ENCODE data around the gene HOXD1.

HOXD1 gene

DNA sequence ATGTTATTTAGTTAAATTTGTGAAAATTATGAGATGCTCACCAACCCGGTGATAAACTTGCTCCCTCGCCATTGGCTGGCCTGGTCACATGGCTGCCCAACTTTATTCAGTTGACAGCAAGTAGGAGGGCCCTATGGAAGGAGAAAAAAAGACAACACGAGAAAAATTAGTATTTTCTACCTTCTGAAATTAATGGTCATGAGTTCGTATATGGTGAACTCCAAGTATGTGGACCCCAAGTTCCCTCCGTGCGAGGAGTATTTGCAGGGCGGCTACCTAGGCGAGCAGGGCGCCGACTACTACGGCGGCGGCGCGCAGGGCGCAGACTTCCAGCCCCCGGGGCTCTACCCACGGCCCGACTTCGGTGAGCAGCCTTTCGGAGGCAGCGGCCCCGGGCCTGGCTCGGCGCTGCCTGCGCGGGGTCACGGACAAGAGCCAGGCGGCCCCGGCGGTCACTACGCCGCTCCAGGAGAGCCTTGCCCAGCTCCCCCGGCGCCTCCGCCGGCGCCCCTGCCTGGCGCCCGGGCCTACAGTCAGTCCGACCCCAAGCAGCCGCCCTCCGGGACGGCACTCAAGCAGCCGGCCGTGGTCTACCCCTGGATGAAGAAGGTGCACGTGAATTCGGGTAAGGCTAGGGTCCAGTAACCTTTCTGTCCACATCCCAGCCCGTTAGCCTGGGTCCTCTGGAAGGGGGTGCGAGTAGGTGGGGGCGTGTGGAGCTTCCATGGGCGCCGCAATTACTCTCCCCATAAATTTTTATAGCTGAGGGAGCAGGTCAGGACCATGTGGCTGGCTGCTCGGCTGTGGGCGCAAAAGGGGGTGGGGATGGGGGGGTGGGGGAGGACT, 36.8 kb upstream of the HOXD1 start, which contains the start of gene HOXD4:
Gene HOXD4 (plus strand): TSS at position 109 of the 846 bp plus-strand sequence. CDS start 84 bp downstream, at position 193.
- no peak for DNase-seq
- in situ Hi-C loops (cut with MboI; ENCODE audit: low pct_unique_long_range_greater_than_20kb, low sequenced_read_pairs) = no loop called here

DNA sequence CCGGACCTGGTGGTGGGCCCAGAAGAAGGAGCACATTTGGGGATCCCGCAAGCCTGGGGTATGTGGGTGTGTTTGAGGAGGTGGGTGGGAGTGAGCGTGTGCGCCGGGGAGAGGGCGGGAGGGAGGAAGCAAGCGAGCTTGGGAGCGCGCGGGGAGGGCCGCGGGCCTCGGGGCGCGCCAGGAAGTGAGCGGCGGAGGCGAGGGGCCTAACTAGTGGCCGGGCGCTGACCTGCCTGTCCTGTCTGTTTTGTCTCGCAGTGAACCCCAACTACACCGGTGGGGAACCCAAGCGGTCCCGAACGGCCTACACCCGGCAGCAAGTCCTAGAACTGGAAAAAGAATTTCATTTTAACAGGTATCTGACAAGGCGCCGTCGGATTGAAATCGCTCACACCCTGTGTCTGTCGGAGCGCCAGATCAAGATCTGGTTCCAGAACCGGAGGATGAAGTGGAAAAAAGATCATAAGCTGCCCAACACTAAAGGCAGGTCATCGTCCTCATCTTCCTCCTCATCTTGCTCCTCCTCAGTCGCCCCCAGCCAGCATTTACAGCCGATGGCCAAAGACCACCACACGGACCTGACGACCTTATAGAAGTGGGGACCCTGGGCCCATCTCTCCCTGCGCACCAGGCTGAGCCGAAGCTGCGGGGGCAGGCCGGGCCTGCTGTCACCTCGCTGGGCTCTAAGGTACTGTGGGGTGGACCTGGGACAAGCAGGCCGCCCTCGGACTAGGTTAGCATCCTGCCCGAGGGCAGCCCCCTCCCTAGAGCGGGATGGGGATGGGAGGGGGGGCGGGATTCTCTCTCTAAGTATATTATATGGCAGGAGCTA, 35.9 kb upstream of the HOXD1 start:
- in situ Hi-C loops (cut with MboI; ENCODE audit: low pct_unique_long_range_greater_than_20kb, low sequenced_read_pairs) = no loop called here
- DNase-seq = no peak

DNA sequence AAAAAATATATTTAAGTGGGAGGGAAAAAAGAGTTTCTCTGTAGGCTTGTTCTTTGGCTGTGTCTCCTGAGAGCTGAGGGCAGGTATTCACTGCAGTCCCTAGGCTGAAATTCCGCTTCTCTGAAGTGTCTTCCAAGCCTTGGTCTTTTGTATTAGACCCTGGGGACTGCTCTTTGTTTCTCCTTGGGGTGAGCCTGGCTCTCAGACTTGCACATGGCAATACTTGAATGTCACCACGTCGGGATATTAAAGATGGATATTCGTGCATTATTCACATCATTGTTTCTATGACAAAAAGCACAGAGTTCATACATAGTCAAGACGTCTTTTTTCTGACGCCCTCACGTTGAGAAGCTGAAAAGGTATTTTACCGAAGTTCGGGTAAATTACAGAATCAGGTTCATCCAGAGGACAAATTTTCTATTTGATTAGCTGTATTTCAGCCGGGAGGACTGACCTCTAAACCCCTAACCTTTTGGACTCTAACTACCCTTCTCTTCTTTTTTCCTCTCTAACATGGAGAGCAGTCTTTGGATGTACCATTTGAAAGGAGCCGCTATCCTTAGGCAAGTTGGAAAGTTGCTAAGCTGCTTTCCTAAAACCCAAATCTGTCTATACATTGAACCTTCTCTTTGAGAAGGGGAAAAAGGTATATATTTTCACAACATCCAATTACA, 33.8 kb upstream of the HOXD1 start:
- in situ Hi-C loops (cut with MboI; ENCODE audit: low pct_unique_long_range_greater_than_20kb, low sequenced_read_pairs) = no loop called here
- no peak for DNase-seq

DNA sequence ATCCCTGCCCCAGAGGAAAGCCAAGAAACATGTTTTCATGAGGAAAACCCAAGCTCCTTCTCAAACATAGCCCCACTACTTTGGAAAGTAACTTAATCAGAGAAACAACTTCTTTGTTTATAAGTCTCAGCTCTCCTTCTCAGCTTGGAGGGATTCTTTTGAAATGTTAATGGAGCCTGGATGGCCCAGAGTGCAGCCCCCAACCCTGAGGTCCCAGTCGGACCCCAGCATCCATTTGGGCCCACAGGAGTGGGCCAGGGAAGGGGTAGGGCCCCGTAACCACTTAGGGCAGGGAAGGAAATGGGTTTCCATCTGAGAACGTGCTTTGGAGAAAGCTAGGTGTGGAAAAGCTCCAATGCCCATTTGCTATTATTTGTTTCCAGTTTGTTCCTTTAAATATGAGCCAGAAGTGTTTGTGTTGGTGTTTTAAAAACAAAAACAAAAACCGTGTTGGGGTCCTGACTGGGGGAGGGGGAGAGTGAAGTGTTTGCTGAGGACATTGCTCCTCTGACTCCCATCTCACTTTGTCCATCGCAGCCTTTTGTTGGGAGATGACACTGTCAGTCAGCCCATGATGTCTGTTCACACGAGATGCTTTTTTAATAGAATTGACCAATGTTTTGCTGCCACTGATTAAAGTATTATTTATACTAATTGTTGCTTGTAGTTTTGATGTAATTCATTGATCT, 33.0 kb upstream of the HOXD1 start:
- in situ Hi-C loops (cut with MboI; ENCODE audit: low pct_unique_long_range_greater_than_20kb, low sequenced_read_pairs) = no loop called here
- no peak for DNase-seq

DNA sequence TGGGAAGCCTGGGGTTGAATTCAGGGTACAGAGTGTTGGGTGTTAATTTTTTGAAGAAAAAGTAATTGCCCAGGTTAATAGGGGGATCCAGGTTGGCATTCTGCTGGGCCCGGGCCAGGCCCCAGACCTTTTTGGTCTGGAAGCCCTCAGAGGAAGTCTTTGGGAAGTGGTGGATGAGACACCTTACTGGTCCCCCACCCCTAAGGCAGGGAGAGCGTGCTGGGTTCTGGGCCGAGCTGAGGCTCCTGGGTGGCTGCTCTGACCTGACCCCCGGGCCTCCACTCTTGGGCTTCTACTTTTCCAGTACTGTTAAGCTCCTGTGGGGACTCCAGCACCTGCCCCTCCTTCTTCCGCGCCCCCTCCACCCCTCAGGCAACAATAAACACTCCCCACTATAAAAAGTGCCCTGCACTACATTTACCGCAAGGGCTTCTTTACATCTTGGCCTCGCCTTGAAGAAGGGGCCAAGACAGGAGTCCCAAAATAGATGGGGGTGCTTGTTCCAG, 32.1 kb upstream of the HOXD1 start:
- in situ Hi-C loops (cut with MboI; ENCODE audit: low pct_unique_long_range_greater_than_20kb, low sequenced_read_pairs) = no loop called here
- DNase-seq = no peak

DNA sequence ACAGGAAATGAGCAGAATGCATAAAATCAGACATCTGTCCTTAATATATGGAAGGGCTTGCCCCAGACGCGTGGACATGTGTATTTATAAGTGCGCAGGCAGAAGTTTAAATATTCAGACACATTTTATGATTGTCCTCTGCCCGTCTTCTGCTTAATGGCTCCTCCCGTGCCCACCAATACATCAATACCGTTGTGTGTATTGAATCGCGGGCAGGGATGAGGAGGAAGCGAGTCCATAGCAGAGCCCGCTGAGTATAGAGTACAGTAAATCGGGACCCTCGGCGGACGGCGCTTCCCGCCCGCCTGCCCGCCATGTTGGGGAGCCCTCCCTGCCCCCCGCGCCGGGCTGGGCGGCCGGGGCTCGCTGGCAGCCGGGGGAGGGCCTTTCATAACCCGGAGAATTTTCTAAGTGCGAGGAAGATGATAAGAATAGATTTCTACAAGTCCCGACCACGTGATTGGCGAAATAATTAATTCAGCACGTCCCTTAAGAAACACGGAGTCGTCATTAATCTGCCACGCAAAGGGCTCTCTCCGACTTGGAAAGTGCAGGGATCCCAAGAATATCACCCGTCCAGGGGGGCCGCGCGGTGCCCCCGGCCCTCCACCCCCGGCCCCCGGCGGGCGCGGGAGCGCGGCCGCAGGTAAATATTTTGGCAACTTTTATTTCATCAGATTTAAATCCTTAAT, 31.5 kb upstream of the HOXD1 start, which contains the start of gene HOXD3:
Gene HOXD3 (plus strand): TSS at position 501 of the 692 bp plus-strand sequence. CDS start 11,808 bp downstream, outside the sequence.
- in situ Hi-C loops (cut with MboI; ENCODE audit: low pct_unique_long_range_greater_than_20kb, low sequenced_read_pairs) = no loop called here
- DNase-seq = no peak

DNA sequence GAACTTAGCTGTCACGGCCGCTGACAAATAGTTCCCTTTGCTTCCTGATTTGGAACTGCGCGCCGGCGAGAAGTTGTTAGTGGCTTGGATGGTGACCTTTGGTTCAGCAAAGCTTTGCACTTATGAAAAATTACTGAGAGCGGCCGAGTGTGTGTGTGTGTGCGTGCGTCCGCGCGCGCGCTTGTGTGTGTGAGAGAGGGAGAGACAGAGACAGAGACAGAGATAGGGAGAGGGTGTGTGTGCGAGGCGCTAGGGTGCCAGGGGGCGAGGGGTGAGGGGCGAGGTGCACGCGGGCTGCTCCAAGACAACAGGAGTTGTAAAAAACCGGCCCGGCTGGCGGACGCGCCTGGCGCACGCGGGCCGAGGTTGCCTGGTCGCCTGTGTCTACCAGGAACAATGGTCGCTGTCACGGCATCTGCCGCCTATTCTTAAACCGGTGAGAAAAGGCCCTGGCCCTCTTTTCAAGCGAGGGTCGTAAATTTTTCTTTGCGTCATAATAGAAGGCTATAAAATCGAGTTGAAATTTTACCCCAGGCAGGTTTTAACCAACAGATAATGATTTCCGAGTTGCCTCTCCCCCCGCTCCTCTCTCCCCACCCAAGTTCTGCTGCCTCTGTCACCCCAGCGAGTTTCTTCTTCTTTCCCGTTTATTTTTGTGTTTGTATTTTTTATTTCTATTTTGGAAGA, 30.8 kb upstream of the HOXD1 start:
- in situ Hi-C loops (cut with MboI; ENCODE audit: low pct_unique_long_range_greater_than_20kb, low sequenced_read_pairs) = no loop called here
- DNase-seq = no peak

DNA sequence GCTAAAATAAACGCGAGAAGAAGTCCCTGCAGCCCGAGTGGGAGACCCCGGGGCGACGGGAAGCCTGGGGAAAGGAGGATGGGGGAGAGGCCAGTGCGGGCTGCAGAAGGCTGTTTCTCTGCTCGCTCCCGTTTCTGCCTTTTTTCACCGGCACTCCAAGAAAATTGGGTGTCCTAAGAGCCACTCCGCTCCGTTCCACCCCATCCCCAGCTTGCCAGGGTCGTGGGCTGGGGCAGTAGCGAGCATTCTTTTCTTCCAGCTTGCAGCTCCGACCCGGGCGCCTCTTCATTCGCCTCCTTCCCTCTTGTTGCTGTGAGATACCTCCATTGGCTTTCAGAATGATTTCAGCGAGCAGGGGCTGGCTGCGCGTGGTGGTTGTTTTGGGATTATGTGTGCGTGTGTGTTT, 30.3 kb upstream of the HOXD1 start:
- DNase-seq = no peak
- in situ Hi-C loops (cut with MboI; ENCODE audit: low pct_unique_long_range_greater_than_20kb, low sequenced_read_pairs) = no loop called here

DNA sequence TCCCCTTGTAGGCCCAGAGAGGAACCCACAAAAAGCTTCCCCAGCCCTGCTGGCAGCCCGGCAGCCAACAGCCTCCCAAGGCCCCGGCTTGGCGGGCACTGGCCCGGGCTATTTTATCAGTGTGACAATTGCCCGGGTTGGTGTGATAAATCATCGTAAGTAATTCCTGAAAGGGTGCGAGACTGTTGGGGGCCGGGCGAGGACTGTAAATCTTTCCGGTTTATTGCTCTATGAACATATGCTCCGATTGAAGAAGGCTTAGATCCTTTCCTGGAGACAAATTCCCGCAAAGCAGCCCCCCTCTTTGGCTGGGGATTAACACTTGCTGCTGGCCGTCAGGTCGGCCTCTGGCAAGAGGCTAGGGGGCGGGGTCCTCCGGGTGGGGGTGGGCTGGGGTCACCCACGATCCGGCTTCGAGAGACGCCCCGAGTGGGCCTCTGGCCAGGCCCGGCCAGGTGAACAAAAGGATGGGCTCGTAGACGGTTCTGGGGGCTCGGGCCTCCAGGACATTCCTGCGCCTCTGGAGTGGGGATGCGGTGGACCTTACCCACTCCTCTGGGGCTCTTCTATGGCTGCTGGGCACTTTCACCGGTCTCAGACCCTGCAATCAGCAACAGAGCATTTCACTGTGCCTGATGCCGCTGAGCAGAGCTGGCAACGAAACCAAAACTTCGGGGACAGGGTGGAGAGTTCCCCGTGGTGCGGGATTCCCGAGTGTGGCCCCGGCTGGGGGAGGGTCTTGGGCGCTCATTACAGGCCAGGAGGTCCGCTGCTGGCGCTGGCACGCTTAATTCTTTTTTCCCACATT, 29.4 kb upstream of the HOXD1 start:
- DNase-seq = no peak
- in situ Hi-C loops (cut with MboI; ENCODE audit: low pct_unique_long_range_greater_than_20kb, low sequenced_read_pairs) = no loop called here

DNA sequence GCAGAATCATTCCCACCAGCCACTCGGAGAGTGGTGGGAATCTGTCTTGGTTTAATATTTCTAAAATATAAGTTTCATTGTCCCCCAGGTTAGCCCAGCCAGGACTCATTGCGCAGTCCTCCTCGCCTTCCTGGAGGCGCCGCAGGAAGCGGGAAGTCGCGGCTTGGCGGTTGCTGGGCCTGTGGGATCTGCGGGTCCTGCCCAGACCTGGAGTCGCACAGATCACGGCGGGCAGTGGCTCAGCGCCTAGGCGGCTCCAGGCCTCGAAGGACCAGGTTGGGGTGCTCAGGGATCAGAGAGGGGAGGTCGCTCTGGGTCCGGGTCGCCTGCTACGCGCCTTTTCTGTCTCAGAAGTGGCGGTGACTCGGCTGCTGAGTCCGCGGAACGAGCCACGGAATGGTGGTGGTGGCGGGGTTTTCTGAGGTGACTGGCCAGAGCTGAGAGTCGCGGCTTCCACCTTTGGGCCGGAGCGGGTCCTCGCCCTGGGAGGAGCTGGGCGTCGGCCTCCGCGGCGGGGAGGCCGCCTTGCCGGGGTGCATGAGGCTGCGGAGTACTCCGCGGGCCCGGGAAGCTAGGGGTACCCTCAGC, 28.7 kb upstream of the HOXD1 start:
- DNase-seq = no peak

DNA sequence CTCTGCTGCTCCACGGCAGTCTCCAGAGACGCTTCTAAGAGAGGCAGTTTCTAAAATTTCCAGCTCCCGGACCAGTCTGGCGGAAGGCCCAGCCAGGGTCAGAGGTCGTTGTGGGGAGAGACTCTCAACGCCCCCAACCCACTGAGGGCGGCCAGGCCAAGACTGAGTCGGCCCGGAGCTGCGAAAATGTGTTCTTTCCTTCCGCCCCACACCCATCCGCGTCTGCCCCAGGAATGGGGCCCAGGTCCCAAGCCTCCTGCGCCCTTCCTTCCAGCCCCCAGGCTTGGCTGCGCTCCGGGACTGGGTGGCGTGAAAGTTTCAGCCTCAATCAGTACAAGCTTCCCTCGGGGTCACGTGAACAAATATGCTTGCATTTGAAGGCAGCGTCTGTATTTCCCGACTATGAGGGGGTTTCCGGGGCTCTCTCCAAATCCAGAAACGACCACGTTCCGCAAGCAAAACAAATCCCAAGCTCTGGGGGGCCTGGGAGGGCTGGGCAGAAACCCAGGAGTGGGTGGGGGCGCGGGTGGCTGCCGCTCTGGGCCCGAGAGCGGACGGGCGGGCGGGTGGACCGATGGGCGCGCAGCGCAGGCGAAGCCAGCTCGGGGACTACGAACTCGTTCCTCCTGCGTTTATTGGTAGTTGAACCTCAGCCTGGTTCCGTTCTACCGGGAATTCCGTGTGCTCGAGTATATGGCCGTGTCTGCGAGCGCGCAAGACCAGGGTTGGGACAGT, 28.1 kb upstream of the HOXD1 start:
- in situ Hi-C loops (cut with MboI; ENCODE audit: low pct_unique_long_range_greater_than_20kb, low sequenced_read_pairs) = no loop called here

More for the DNA sequence above, 28.7 kb upstream of the HOXD1 start:
- in situ Hi-C loops (cut with MboI; ENCODE audit: low pct_unique_long_range_greater_than_20kb, low sequenced_read_pairs) = no loop called here

DNA sequence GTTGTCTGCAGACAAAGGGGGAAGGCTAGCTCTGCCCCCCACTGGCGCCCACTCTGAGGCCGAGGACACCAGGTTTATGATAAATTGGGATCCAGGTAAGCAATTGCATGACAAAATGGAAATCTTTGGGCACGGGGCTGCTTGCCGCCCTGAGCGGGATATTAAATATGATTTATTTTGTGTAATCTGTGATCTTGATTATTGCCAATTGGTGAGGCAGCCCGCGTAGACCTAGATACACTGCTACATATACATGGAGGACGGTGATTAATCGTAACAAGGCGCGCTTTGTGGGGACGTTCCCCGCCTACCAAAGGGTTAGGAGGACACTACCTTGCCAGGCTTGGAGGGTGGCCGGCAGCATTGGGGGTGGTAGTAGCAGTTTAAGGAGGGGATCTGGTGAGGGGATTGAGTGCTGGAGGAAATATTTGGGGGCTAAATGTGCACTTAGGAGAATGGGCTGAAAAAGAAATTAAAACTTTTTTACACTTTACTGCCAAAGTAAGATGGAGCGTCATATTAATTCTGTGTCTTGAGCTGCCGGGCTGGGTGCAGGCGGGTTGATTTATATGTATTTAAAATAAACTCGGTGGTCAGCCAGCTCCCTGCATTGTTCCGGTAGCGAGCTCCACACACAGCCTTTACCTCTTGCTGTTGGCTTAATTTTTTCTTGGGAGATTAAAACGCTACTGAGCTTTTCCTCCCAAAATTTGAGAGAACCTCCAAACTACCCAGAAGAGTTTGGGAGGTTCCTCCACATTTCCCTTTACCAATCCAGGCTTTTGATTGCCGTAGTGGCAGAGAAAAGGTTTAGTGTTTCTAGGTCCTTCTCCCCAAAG, 27.3 kb upstream of the HOXD1 start:
- in situ Hi-C loops (cut with MboI; ENCODE audit: low pct_unique_long_range_greater_than_20kb, low sequenced_read_pairs) = no loop called here
- DNase-seq = no peak

More for the DNA sequence above, 28.1 kb upstream of the HOXD1 start:
- DNase-seq = no peak

DNA sequence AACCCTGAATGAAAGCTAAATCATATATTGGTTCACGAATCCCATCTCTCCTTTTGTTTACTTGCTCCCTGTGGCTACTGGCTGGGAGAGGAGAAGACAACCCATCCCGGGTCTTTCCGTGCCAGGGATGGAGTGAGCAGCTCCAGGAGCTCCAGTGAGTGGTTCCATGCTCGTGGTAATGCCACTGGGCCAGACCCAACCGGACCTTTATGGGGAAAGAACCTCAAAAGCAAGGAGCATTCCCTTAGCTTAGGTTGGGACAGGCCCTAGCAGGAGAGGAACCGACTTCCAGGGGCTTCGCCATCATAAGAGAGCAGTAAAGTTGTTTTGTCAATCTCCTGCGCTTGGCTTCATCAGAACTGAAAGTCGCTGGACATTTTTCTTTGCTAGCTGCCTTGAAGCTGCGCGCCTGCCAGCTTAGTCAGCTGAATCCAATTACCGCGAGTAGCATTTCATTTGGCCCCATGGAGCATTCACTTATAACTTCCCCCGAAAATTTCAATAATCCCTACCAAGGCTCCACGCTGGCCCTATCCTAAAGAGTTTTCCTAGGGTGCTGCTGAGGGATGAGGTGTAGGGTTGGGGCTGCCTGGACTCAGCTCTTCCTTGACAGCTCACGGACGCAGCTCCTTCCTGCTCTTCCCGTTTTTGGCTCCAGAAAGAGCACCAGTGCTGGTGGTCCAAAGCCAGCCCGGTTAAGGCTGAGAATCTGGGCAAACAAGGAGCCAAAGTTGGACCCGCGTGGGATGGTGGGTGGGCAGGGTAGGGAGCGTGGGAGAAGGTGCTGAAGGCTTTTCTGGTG, 26.4 kb upstream of the HOXD1 start:
- in situ Hi-C loops (cut with MboI; ENCODE audit: low pct_unique_long_range_greater_than_20kb, low sequenced_read_pairs) = no loop called here
- no peak for DNase-seq

DNA sequence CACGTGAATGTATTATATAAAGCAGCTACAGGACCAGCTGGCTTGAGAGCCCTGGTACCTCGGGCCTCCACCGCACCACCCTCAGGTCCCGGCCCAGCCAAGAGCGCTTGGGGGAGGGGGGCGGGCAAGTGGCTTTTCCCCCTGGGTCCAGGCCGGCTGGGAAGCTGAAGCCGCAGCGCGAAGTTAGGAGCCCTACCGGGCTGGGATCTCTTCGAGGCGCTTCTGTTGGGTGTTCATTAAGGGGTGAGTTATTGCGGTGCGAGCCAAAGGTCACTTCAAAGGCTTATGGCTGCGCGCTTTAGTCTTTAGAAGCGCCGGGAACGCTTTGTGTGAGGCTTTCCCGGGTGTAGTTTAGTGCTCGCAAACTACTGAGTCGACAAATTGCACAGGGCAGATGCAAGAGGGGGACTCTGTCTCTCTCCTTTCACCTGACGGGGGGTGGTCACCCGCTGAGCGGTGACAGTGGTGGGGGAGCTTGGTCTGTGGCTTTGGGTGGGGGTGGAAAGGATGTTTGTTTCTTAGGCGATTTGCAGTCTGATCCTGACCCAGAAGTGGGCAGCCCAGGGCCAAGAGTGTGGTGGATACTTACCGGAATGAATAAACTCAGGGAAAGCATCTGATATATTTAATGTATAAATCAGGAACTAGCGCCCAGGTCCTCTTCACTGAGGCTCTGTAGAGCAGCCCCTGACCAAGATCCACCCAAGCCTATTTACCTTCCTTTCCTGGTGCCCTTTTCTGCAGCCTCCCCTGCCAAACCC, 25.4 kb upstream of the HOXD1 start:
- no peak for DNase-seq
- in situ Hi-C loops (cut with MboI; ENCODE audit: low pct_unique_long_range_greater_than_20kb, low sequenced_read_pairs) = no loop called here

Data from KBM-7 (cell line).